Neural cell (in vitro differentiated cells): ENCODE measurements around the gene TFDP1. TPM values are rescaled to one million over a fixed set of nuclear protein-coding genes. Genes with fewer than 3 reads are reported as not detected.

ENCODE experiments used
- H2AFZ ChIP-seq: fragments of 200-600, 300-800 bp; sonication (generic), shearing (Covaris generic); 2 replicates; pipeline ENCODE4 v1.6.0; 2014; ENCODE audit warnings: low read depth, mild to moderate bottlenecking, antibody characterized with exemption, low read length, moderate library complexity
- H3F3A ChIP-seq: fragments of 200-600 bp; shearing (Covaris generic); 2 replicates; pipeline ENCODE4 v1.6.1; 2016; ENCODE audit warnings: mild to moderate bottlenecking, moderate library complexity, mixed read lengths, antibody characterized with exemption, low read length; ENCODE audit not compliant: insufficient read depth, poor library complexity, severe bottlenecking
- H3K27ac ChIP-seq: fragments of 200-600, 300-800 bp; sonication (generic), shearing (Covaris generic); 2 replicates; pipeline ENCODE4 v1.5.1; 2014; ENCODE audit warnings: mild to moderate bottlenecking, low read length, moderate library complexity
- H3K27me3 ChIP-seq: fragments of 300-800, 200-600 bp; sonication (generic), shearing (Covaris generic); 2 replicates; pipeline ENCODE4 v1.6.0; 2014; ENCODE audit warnings: mild to moderate bottlenecking, low read depth, low read length, moderate library complexity; ENCODE audit not compliant: insufficient read depth
- H3K36me3 ChIP-seq: fragments of 300-800, 200-600 bp; sonication (generic), shearing (Covaris generic); 2 replicates; pipeline ENCODE4 v1.5.1; 2014; ENCODE audit warnings: mild to moderate bottlenecking, antibody characterized with exemption, low read length, moderate library complexity; ENCODE audit not compliant: insufficient read depth
- H3K4me2 ChIP-seq: fragments of 300-800, 200-600 bp; sonication (generic), shearing (Covaris generic); 2 replicates; pipeline ENCODE4 v1.6.0; 2014; ENCODE audit warnings: mild to moderate bottlenecking, low read length
- H3K4me3 ChIP-seq: fragments of 300-800, 200-600 bp; sonication (generic), shearing (Covaris generic); 2 replicates; pipeline ENCODE4 v1.5.1; 2014; ENCODE audit warnings: mild to moderate bottlenecking, low read length, moderate library complexity
- H3K79me2 ChIP-seq: fragments of 200-600 bp; shearing (Covaris generic); replicated peaks from 2 replicates; pipeline ENCODE4 v1.6.0; 2014; ENCODE audit warnings: mild to moderate bottlenecking, low read length, moderate library complexity; ENCODE audit not compliant: insufficient read depth
- H3K9ac ChIP-seq: fragments of 300-800, 200-600 bp; sonication (generic), shearing (Covaris generic); 2 replicates; pipeline ENCODE4 v1.6.1; 2016; ENCODE audit warnings: mild to moderate bottlenecking, low read length, mixed read lengths
- H3K9me2 ChIP-seq: fragments of 200-600 bp; shearing (Covaris generic); 2 replicates; pipeline ENCODE4 v1.6.1; 2016; ENCODE audit warnings: mild to moderate bottlenecking, low read length, mixed read lengths; ENCODE audit not compliant: insufficient read depth
- H3K9me3 ChIP-seq: fragments of 200-600, 300-800 bp; sonication (generic), shearing (Covaris generic); 2 replicates; pipeline ENCODE4 v1.6.1; 2016; ENCODE audit warnings: mild to moderate bottlenecking, mixed run types, low read length, moderate library complexity, mixed read lengths
- H4K20me1 ChIP-seq: fragments of 200-600 bp; shearing (Covaris generic); 2 replicates; pipeline ENCODE4 v1.6.1; 2016; ENCODE audit warnings: mild to moderate bottlenecking, mixed run types; ENCODE audit not compliant: insufficient read depth
- EP300 ChIP-seq: fragments of 450-650 bp; conservative IDR thresholded peaks from 2 replicates; pipeline ENCODE4 v1.6.1; 2014; ENCODE audit warnings: antibody characterized with exemption, mild to moderate bottlenecking, moderate library complexity; ENCODE audit not compliant: poor library complexity, severe bottlenecking
- EZH2 ChIP-seq: fragments of 200-600, 300-800 bp; shearing (Covaris generic), sonication (generic); IDR thresholded peaks from 2 replicates; pipeline ENCODE4 v1.6.1; 2014; ENCODE audit warnings: antibody characterized with exemption, low read length, borderline replicate concordance, mild to moderate bottlenecking; ENCODE audit not compliant: insufficient read depth, poor library complexity, severe bottlenecking
- MXI1 ChIP-seq: fragments of 450-650 bp; conservative IDR thresholded peaks from 2 replicates; pipeline ENCODE4 v1.6.1; 2014; ENCODE audit warnings: antibody characterized with exemption, mild to moderate bottlenecking; ENCODE audit not compliant: poor library complexity, severe bottlenecking
- POLR2AphosphoS5 ChIP-seq: IDR thresholded peaks from 2 replicates; pipeline ENCODE4 v1.6.1; 2012
- RAD21 ChIP-seq: fragments of 450-650 bp; conservative IDR thresholded peaks from 2 replicates; pipeline ENCODE4 v1.6.1; 2014; ENCODE audit warnings: antibody characterized with exemption, mild to moderate bottlenecking, moderate library complexity
- SMC3 ChIP-seq: fragments of 450-650 bp; conservative IDR thresholded peaks from 2 replicates; pipeline ENCODE4 v1.6.1; 2014; ENCODE audit warnings: antibody characterized with exemption, mild to moderate bottlenecking, moderate library complexity; ENCODE audit not compliant: poor library complexity
- TAF1 ChIP-seq: IDR thresholded peaks from 2 replicates; pipeline ENCODE4 v1.6.1; 2012; ENCODE audit warnings: low read depth
- polyA plus RNA-seq: library from polyadenylated mRNA; depleted of rRNA; stranded (reverse); fragments of >200 nt; gene quantifications from 2 replicates; pipeline ENCODE4 v1.2.3, GENCODE V29; 2014
- TF ChIP-seq, protein P1 (sequence below): fragments of 450-650 bp; IDR thresholded peaks from 2 replicates; pipeline ENCODE4 v1.5.1; 2014; ENCODE audit warnings: antibody characterized with exemption, mild to moderate bottlenecking, moderate library complexity; ENCODE audit not compliant: poor library complexity, severe bottlenecking
- TF ChIP-seq, protein P2 (sequence below): IDR thresholded peaks from 2 replicates; pipeline ENCODE4 v1.6.1; 2012; ENCODE audit warnings: borderline replicate concordance

Gene TFDP1
- polyA plus RNA-seq, 1 donor from 2014 or later: 81.2 TPM

DNA sequence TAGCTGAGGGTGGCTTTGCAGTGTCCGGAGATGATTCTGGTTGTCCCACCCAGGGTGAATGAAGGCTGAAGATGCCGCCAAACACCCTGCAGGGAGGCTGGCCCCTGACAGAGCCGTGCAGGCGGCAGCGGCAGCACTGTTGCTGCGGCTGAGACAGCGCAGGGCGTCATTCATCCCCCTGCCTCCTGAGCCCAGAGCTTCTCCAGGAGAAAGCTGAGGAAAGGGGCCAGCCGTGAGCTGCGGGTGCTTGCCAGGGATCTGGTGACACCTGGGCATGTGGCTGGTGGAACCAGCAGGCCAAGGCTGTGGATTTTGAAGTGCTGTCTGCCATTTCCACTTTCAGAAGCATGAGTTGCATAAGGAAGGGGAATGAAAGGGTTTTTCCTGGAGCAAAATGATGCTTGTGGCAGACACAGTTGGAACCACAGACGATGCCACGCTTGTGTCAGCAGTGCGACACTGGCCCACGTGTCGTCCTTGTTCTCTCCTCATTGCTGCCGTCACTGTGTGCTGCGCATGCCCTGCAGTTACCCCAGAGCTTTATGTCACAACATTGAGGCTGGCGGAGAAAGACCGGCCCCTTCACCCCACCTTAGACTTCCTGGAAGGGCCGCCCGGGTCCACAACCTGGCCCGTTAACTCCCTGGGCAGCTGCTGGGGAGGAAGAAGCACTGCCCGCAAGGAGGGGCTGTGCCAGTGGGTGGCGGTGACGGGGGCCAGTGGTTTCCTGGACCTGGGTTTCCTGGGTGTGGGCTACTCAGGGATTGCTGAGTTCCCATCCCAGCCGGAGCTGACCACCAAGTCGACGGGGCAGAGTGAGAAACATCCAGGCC, 22.7 kb downstream of the TFDP1 start:
- Histone ChIP-seq H2AFZ (no peak overlapping the region), H3K27me3 (no peaks in the 10 kb centered on the region), H3K9me3 (peaks cover 3% of the 10 kb centered on the region), H3K4me2 (no peak overlapping the region), H4K20me1 (no peaks in the 10 kb centered on the region), H3K9ac (no peak overlapping the region), H3K9me2 (no peaks in the 10 kb centered on the region), H3F3A (no peaks in the 10 kb centered on the region), H3K27ac (no peak overlapping the region), H3K36me3 (no peaks in the 10 kb centered on the region), H3K79me2 (peaks cover 18% of the 10 kb centered on the region), H3K4me3 (no peak overlapping the region)
- TF ChIP-seq SMC3 (no peak), TAF1 (no peak), EP300 (no peak), POLR2AphosphoS5 (no peak), EZH2 (no peak), RAD21 (no peak), MXI1 (no peak)
- TF ChIP-seq, protein P1, sequence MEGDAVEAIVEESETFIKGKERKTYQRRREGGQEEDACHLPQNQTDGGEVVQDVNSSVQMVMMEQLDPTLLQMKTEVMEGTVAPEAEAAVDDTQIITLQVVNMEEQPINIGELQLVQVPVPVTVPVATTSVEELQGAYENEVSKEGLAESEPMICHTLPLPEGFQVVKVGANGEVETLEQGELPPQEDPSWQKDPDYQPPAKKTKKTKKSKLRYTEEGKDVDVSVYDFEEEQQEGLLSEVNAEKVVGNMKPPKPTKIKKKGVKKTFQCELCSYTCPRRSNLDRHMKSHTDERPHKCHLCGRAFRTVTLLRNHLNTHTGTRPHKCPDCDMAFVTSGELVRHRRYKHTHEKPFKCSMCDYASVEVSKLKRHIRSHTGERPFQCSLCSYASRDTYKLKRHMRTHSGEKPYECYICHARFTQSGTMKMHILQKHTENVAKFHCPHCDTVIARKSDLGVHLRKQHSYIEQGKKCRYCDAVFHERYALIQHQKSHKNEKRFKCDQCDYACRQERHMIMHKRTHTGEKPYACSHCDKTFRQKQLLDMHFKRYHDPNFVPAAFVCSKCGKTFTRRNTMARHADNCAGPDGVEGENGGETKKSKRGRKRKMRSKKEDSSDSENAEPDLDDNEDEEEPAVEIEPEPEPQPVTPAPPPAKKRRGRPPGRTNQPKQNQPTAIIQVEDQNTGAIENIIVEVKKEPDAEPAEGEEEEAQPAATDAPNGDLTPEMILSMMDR: no peak
- TF ChIP-seq, protein P2, sequence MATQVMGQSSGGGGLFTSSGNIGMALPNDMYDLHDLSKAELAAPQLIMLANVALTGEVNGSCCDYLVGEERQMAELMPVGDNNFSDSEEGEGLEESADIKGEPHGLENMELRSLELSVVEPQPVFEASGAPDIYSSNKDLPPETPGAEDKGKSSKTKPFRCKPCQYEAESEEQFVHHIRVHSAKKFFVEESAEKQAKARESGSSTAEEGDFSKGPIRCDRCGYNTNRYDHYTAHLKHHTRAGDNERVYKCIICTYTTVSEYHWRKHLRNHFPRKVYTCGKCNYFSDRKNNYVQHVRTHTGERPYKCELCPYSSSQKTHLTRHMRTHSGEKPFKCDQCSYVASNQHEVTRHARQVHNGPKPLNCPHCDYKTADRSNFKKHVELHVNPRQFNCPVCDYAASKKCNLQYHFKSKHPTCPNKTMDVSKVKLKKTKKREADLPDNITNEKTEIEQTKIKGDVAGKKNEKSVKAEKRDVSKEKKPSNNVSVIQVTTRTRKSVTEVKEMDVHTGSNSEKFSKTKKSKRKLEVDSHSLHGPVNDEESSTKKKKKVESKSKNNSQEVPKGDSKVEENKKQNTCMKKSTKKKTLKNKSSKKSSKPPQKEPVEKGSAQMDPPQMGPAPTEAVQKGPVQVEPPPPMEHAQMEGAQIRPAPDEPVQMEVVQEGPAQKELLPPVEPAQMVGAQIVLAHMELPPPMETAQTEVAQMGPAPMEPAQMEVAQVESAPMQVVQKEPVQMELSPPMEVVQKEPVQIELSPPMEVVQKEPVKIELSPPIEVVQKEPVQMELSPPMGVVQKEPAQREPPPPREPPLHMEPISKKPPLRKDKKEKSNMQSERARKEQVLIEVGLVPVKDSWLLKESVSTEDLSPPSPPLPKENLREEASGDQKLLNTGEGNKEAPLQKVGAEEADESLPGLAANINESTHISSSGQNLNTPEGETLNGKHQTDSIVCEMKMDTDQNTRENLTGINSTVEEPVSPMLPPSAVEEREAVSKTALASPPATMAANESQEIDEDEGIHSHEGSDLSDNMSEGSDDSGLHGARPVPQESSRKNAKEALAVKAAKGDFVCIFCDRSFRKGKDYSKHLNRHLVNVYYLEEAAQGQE: no peak

DNA sequence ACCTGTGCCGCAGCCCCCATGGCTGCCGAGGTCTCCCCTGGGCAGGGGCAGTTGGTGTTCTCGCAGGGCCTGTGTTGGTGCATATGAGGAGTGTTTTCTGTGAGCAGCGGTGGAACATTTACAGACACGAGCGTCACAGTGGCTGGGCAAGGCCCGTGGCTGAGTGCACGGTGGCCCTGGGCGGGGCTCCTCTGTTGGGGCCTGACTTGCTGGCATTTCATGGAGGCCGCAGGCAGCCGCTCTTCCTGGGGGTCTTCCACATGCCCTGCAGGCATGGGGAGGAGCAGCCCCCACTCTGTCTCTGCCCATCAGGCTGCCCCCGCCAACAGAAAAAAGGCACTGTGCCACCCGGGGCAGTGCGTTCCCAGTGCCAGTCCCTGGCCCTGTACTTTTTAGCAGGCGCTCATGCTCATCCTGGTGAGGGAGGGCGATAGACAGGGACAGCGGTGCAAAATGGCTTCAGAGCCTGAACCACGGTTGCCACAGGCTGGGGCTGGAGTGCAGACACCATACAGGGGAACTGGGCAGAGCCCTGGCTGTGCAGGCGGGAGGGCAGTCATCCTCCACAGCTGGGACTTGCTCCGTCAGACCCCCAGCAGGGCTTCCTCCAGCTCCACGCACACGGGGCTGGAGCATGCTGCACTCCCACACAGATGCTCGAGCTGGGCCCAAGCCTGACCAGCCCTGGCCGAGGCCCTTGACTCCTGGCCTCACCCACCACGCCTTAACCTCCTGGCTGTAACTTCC, 23.5 kb downstream of the TFDP1 start:
- H3K27me3 ChIP-seq: no peaks in the 10 kb centered on the region
- H4K20me1 ChIP-seq: no peaks in the 10 kb centered on the region

More for the DNA sequence above, 23.5 kb downstream of the TFDP1 start:
- H3K4me3 ChIP-seq: no peak overlapping the region
- H3K9me2 ChIP-seq: no peaks in the 10 kb centered on the region
- H3K4me2 ChIP-seq: no peak overlapping the region
- H2AFZ ChIP-seq: no peak overlapping the region
- H3K9ac ChIP-seq: no peak overlapping the region
- TF ChIP-seq, protein P2: no peak
- TF ChIP-seq MXI1 (no peak), POLR2AphosphoS5 (no peak), TAF1 (no peak), EP300 (no peak), RAD21 (no peak), EZH2 (no peak), SMC3 (no peak)
- TF ChIP-seq, protein P1: no peak
- H3K27ac ChIP-seq: no peak overlapping the region
- H3K36me3 ChIP-seq: no peaks in the 10 kb centered on the region
- H3K79me2 ChIP-seq: peaks cover 18% of the 10 kb centered on the region
- H3F3A ChIP-seq: no peaks in the 10 kb centered on the region
- peaks cover 3% of the 10 kb centered on the region for H3K9me3 ChIP-seq
